ENCODE measurements around the gene KDM8.

GRCh38 chr16:27168790-27169189, 34.5 kb upstream of the KDM8 start:
- TF ChIP-seq CTCF (IDR thresholded peaks at IDR 0.05) = no peak
- no peak for TF ChIP-seq EP300 (IDR thresholded peaks at IDR 0.05)
- no peak for TF ChIP-seq POLR2A (IDR thresholded peaks at IDR 0.05)
- TF ChIP-seq POLR2AphosphoS5 (IDR thresholded peaks at IDR 0.05) = no peak

All from gastroesophageal sphincter (tissue), 3 donors.